K562 (cell line): Measurements from ENCODE around the gene HSPB2. TPM values are rescaled to one million over a fixed set of nuclear protein-coding genes. Genes with fewer than 3 reads are reported as not detected.
A peak's percentile ranks its signal among the peaks of the same experiment; 100 is the strongest.

Experiments
- ARID2 ChIP-seq: fragments of 450-650 bp; IDR thresholded peaks from 2 replicates; pipeline ENCODE4 v1.6.1; 2017; ENCODE audit warnings: antibody characterized with exemption, mild to moderate bottlenecking
- BRCA1 ChIP-seq, 2 experiments: fragments of 450-650 bp in 1 of 2; sonication (generic) in 1 of 2; formaldehyde crosslinking in 1 of 2; IDR thresholded peaks; 2 replicates each; pipeline versions ENCODE4 v1.5.0 to v1.6.1; 2017 to 2020; ENCODE audit warnings: mild to moderate bottlenecking in 1 of 2, missing genetic modification reagents in 1 of 2
- CCNT2 ChIP-seq: IDR thresholded peaks from 2 replicates; pipeline ENCODE4 v1.6.1; 2011; ENCODE audit warnings: borderline replicate concordance, low read depth, mild to moderate bottlenecking, moderate library complexity, mixed read lengths, low read length; ENCODE audit not compliant: insufficient read length; ENCODE audit errors: extremely low read depth
- HDAC2 ChIP-seq: fragments of 450-650 bp; IDR thresholded peaks from 2 replicates; pipeline ENCODE4 v1.6.1; 2016; ENCODE audit warnings: mild to moderate bottlenecking
- KLF1 ChIP-seq: fragments of 450-650 bp; IDR thresholded peaks from 2 replicates; pipeline ENCODE4 v1.6.1; 2016; ENCODE audit warnings: missing genetic modification characterization, missing compliant biosample characterization
- MEF2D ChIP-seq: conservative IDR thresholded peaks from 2 replicates; pipeline ENCODE4 v1.6.1; 2016; ENCODE audit warnings: low read depth, missing genetic modification characterization, missing compliant biosample characterization
- NONO ChIP-seq, 2 experiments: fragments of 200-400 bp in 1 of 2; fragments of 450-650 bp in 1 of 2; formaldehyde crosslinking in 1 of 2; IDR thresholded peaks; 2 replicates each; pipeline ENCODE4 v1.6.1; 2017; ENCODE audit warnings: low read depth in 2 of 2, mild to moderate bottlenecking in 2 of 2, moderate library complexity in 2 of 2, low read length in 1 of 2
- POLR2AphosphoS5 ChIP-seq: IDR thresholded peaks from 2 replicates; pipeline ENCODE4 v1.6.1; 2011; ENCODE audit warnings: mild to moderate bottlenecking, low read depth, low read length, moderate library complexity; ENCODE audit not compliant: control insufficient read depth, insufficient read depth
- TOE1 ChIP-seq, 2 experiments: fragments of 450-650 bp in 1 of 2; sonication (generic) in 1 of 2; formaldehyde crosslinking in 1 of 2; IDR thresholded peaks; 2 replicates each; pipeline versions ENCODE4 v1.7.1 to v1.8.0; 2016 to 2022; ENCODE audit warnings: borderline replicate concordance in 2 of 2, mild to moderate bottlenecking in 2 of 2, antibody characterized with exemption in 1 of 2, inconsistent platforms in 1 of 2, low read depth in 1 of 2, missing genetic modification reagents in 1 of 2, moderate library complexity in 1 of 2
- YY1 ChIP-seq, 3 experiments: IDR thresholded peaks; 2 replicates each; pipeline ENCODE4 v1.6.1; 2011; ENCODE audit warnings: low read length in 2 of 3, mild to moderate bottlenecking in 2 of 3, moderate library complexity in 2 of 3, borderline replicate concordance in 1 of 3, control low read depth in 1 of 3, low read depth in 1 of 3; ENCODE audit not compliant: insufficient read depth in 3 of 3, insufficient replicate concordance in 2 of 3, control insufficient read depth in 1 of 3, insufficient read length in 1 of 3; ENCODE audit errors: extremely low read depth in 1 of 3
- ZEB2 ChIP-seq: fragments of 450-650 bp; IDR thresholded peaks from 2 replicates; pipeline ENCODE4 v1.6.1; 2016
- ZNF324 ChIP-seq: fragments of 250-450 bp; sonication (Bioruptor Pico); IDR thresholded peaks from 2 replicates; pipeline ENCODE4 v1.4.0; 2020; ENCODE audit warnings: mild to moderate bottlenecking
- polyA plus RNA-seq, 8 experiments: library from polyadenylated mRNA; depleted of rRNA in 4 of 8; stranded (reverse) in 5 of 8; unstranded in 3 of 8; fragments of >200 nt; fragmentation: Nextera tagmentation in 2 of 8; fragmentation: Illumina TruSeq in 1 of 8; extraction: Ambion mirVana in 2 of 8; extraction: Trizol in 1 of 8; gene quantifications; 2 replicates each; pipeline versions ENCODE4 v1.2.1 to v1.2.3, GENCODE V29; 2011 to 2014; ENCODE audit warnings: inconsistent platforms in 1 of 8, missing spikeins in 1 of 8
- total RNA-seq, 7 experiments: library from RNA; depleted of rRNA in 6 of 7; stranded (reverse); fragments of >200 nt in 6 of 7; fragmentation: Illumina TruSeq in 2 of 7; extraction: Trizol in 2 of 7; gene quantifications; 2 replicates each; pipeline versions ENCODE4 v1.2.1 to v1.2.3, GENCODE V29; 2011 to 2021; ENCODE audit warnings: low replicate concordance in 1 of 7
- TF ChIP-seq, protein P1 (sequence below), 3 experiments: IDR thresholded peaks in 2 of 3; conservative IDR thresholded peaks in 1 of 3; 2 replicates each; pipeline ENCODE4 v1.5.1; 2011 to 2012; ENCODE audit warnings: low read length in 3 of 3, mild to moderate bottlenecking in 3 of 3, control low read depth in 2 of 3, improper control_type of control experiment in 1 of 3, inconsistent platforms in 1 of 3, low read depth in 1 of 3, mixed read lengths in 1 of 3, moderate library complexity in 1 of 3; ENCODE audit not compliant: insufficient read depth in 2 of 3
- TF ChIP-seq, protein P2 (sequence below): sonication (generic); formaldehyde crosslinking; IDR thresholded peaks from 2 replicates; pipeline ENCODE4 v1.8.1; 2023; ENCODE audit warnings: mild to moderate bottlenecking, missing genetic modification reagents
- TF ChIP-seq, protein P3 (sequence below), 2 experiments: fragments of 450-650 bp in 1 of 2; IDR thresholded peaks; 2 replicates each; pipeline ENCODE4 v1.6.1; 2011 to 2017; ENCODE audit warnings: low read depth in 2 of 2, antibody characterized with exemption in 1 of 2, borderline replicate concordance in 1 of 2, low read length in 1 of 2, mild to moderate bottlenecking in 1 of 2, mixed read lengths in 1 of 2; ENCODE audit not compliant: control insufficient read depth in 1 of 2

Gene HSPB2
- total and polyA plus RNA-seq, 9 of the 15 experiments (the other 6 are each of a cell fraction or from before 2014, with no cell fraction given) = 0.06 to 0.35 (median 0.11) TPM; not detected in 5

DNA sequence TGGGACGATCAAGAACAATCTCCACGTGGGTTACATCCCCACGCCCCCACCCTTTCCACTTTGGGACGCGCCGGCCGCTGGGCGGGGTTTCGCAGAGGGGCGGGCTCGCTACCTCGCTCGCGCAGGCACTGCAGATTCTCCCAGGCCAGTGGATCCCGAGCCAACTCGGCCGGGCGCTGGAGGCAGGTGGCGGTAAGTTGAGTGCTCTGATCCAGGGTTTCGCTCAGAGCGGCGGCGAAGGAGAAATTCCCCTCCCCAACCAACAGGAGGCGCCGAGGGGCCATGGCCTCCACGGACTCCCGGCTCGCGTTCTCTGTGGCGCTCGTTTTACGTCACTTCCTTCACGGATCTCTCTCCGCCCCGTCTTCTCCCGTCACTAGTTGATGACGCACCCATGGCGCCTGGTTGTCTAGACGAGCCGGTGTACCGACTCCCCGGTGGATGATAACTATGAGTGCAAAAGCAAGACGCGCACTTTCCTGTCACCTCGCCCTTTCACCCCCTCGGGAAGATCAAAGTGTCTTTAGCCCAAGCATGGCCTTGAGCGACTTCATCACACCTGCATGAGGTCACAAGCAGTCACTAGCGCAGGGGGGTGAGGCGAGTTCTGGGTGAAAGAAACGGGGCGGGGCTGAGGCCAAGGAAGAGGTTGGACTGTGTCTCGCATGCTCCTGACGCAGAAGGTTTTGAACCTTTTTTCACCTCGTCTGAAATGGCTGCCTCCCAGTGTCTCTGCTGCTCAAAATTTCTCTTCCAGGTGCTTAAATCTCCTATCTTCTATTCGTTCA is 33.5 kb upstream of the HSPB2 start, which contains the start of the genes CFAP68 and FDXACB1 (continued):
- TF ChIP-seq, protein P1, sequence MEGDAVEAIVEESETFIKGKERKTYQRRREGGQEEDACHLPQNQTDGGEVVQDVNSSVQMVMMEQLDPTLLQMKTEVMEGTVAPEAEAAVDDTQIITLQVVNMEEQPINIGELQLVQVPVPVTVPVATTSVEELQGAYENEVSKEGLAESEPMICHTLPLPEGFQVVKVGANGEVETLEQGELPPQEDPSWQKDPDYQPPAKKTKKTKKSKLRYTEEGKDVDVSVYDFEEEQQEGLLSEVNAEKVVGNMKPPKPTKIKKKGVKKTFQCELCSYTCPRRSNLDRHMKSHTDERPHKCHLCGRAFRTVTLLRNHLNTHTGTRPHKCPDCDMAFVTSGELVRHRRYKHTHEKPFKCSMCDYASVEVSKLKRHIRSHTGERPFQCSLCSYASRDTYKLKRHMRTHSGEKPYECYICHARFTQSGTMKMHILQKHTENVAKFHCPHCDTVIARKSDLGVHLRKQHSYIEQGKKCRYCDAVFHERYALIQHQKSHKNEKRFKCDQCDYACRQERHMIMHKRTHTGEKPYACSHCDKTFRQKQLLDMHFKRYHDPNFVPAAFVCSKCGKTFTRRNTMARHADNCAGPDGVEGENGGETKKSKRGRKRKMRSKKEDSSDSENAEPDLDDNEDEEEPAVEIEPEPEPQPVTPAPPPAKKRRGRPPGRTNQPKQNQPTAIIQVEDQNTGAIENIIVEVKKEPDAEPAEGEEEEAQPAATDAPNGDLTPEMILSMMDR (IDR thresholded peaks at IDR 0.05 in 2 of 3, conservative IDR thresholded peaks at IDR 0.05 in 1 of 3; ENCODE audit: insufficient read depth in 2 of 3, low read depth in 1 of 3, low read length in 3 of 3) = peak; percentile 95 to 98 (median 98)
- TF ChIP-seq ARID2 = peak; percentile 63; the same call in 1 of the 2 replicates
- peak; percentile 76; the same call in 1 of the 2 replicates for TF ChIP-seq TOE1 (IDR thresholded peaks at IDR 0.05; ENCODE audit: borderline replicate concordance)
- TF ChIP-seq TOE1 (CRISPR knock-in tag; IDR thresholded peaks at IDR 0.05; ENCODE audit: borderline replicate concordance, low read depth) = no peak
- TF ChIP-seq YY1 (IDR thresholded peaks at IDR 0.05; ENCODE audit: borderline replicate concordance in 1 of 3, control insufficient read depth in 1 of 3, extremely low read depth in 1 of 3, insufficient read depth in 3 of 3, insufficient read length in 1 of 3, insufficient replicate concordance in 2 of 3, low read depth in 1 of 3, low read length in 2 of 3) = peak; percentile 35 to 88 (median 61)
- no peak for TF ChIP-seq NONO (IDR thresholded peaks at IDR 0.05; ENCODE audit: low read depth in 2 of 2, low read length in 1 of 2)
- TF ChIP-seq ZEB2 = peak; percentile 98
- TF ChIP-seq CCNT2 = peak; percentile 54
- peak; percentile 71 for TF ChIP-seq KLF1 (tag)
- TF ChIP-seq, protein P2, sequence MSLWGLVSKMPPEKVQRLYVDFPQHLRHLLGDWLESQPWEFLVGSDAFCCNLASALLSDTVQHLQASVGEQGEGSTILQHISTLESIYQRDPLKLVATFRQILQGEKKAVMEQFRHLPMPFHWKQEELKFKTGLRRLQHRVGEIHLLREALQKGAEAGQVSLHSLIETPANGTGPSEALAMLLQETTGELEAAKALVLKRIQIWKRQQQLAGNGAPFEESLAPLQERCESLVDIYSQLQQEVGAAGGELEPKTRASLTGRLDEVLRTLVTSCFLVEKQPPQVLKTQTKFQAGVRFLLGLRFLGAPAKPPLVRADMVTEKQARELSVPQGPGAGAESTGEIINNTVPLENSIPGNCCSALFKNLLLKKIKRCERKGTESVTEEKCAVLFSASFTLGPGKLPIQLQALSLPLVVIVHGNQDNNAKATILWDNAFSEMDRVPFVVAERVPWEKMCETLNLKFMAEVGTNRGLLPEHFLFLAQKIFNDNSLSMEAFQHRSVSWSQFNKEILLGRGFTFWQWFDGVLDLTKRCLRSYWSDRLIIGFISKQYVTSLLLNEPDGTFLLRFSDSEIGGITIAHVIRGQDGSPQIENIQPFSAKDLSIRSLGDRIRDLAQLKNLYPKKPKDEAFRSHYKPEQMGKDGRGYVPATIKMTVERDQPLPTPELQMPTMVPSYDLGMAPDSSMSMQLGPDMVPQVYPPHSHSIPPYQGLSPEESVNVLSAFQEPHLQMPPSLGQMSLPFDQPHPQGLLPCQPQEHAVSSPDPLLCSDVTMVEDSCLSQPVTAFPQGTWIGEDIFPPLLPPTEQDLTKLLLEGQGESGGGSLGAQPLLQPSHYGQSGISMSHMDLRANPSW (CRISPR knock-in tag) = peak; percentile 70; the same call in 1 of the 2 replicates
- TF ChIP-seq POLR2AphosphoS5 = peak; percentile 59
- TF ChIP-seq ZNF324 = no peak
- TF ChIP-seq MEF2D (tag) = 0 out of 2 replicates have a peak, but pooled peaks have one; percentile 7
- TF ChIP-seq, protein P3, sequence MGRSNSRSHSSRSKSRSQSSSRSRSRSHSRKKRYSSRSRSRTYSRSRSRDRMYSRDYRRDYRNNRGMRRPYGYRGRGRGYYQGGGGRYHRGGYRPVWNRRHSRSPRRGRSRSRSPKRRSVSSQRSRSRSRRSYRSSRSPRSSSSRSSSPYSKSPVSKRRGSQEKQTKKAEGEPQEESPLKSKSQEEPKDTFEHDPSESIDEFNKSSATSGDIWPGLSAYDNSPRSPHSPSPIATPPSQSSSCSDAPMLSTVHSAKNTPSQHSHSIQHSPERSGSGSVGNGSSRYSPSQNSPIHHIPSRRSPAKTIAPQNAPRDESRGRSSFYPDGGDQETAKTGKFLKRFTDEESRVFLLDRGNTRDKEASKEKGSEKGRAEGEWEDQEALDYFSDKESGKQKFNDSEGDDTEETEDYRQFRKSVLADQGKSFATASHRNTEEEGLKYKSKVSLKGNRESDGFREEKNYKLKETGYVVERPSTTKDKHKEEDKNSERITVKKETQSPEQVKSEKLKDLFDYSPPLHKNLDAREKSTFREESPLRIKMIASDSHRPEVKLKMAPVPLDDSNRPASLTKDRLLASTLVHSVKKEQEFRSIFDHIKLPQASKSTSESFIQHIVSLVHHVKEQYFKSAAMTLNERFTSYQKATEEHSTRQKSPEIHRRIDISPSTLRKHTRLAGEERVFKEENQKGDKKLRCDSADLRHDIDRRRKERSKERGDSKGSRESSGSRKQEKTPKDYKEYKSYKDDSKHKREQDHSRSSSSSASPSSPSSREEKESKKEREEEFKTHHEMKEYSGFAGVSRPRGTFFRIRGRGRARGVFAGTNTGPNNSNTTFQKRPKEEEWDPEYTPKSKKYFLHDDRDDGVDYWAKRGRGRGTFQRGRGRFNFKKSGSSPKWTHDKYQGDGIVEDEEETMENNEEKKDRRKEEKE (IDR thresholded peaks at IDR 0.05; ENCODE audit: borderline replicate concordance in 1 of 2, control insufficient read depth in 1 of 2, low read depth in 2 of 2, low read length in 1 of 2) = 0 out of 4 replicates have a peak, but pooled peaks of 1 of the 2 experiments have one; percentile 28
- peak; percentile 10; the same call in 1 of the 2 replicates for TF ChIP-seq HDAC2
- TF ChIP-seq BRCA1 (IDR thresholded peaks at IDR 0.05) = no peak
- TF ChIP-seq BRCA1 (CRISPR knock-in tag; IDR thresholded peaks at IDR 0.05) = no peak
